ENCODE data around the gene SLC28A2. TPM values are rescaled to one million over a fixed set of nuclear protein-coding genes. Genes with fewer than 3 reads are reported as not detected.
"Not testable (repeated sequence)": the region's sequence is repeated elsewhere in the genome, so short reads cannot be mapped to it uniquely, and the experiment has no call there.

The SLC28A2 gene
- total RNA-seq, 1 experiment from 2014 or later, result not detected

- Histone ChIP-seq H3K79me2 (ENCODE audit: insufficient read depth, low read length) (no peaks in the 10 kb centered on the region), H3K56ac (ENCODE audit: insufficient read length, low read depth, low read length) (no peak overlapping the region), H3K23me2 (ENCODE audit: insufficient read length, low read depth, low read length, poor library complexity, severe bottlenecking) (no peaks in the 10 kb centered on the region), H3T11ph (ENCODE audit: low read length) (no peak overlapping the region), H3K27me3 (ENCODE audit: insufficient read depth, low read length) (no peaks in the 10 kb centered on the region), H2AK5ac (ENCODE audit: insufficient read length, low read length) (no peak overlapping the region), H3K4me1 (ENCODE audit: insufficient read depth, low read length) (no peaks in the 10 kb centered on the region), H2AFZ (ENCODE audit: low read length) (no peak overlapping the region), H2BK5ac (ENCODE audit: insufficient read length, low read length) (no peak overlapping the region), H3K4me2 (ENCODE audit: insufficient read depth, insufficient read length, low read length) (no peak overlapping the region), H3K9me3 (ENCODE audit: control insufficient read depth, low read depth, low read length) (peaks cover 6% of the 10 kb centered on the region), H3K18ac (ENCODE audit: insufficient read length, low read depth, low read length) (no peak overlapping the region), H4K91ac (ENCODE audit: insufficient read length, low read depth, low read length) (no peak overlapping the region), H4K20me1 (ENCODE audit: control insufficient read depth, insufficient read depth, insufficient read length) (no peaks in the 10 kb centered on the region), H2BK20ac (ENCODE audit: low read depth, low read length, poor library complexity, severe bottlenecking) (no peak overlapping the region), H3K14ac (ENCODE audit: insufficient read depth, low read length) (no peak overlapping the region), H3K79me1 (ENCODE audit: insufficient read depth, low read depth, low read length, poor library complexity, severe bottlenecking) (no peaks in the 10 kb centered on the region), H3K9ac (ENCODE audit: extremely low read depth, insufficient read length, low read length) (no peak overlapping the region), H4K5ac (ENCODE audit: insufficient read length, low read depth, low read length) (no peak overlapping the region), H2BK120ac (ENCODE audit: low read depth, low read length, poor library complexity, severe bottlenecking) (no peak overlapping the region), H4K8ac (replicated peaks; ENCODE audit: insufficient read length, low read depth, low read length) (no peak overlapping the region), H2BK15ac (ENCODE audit: low read depth, low read length) (no peak overlapping the region), H2BK12ac (ENCODE audit: insufficient read length, low read depth, low read length) (no peak overlapping the region), H3K4ac (ENCODE audit: low read depth, low read length) (no peak overlapping the region), H3K23ac (ENCODE audit: insufficient read length, low read depth, low read length) (no peak overlapping the region), H3K27ac (ENCODE audit: insufficient read length, low read depth, low read length) (no peak overlapping the region)
- peaks cover 0 to 9% (median 1%) of the 10 kb centered on the region in 3 experiments; a peak in 3 of 7 replicates for H3K36me3 Mint-ChIP-seq (ENCODE audit: insufficient read depth in 1 of 3, low read depth in 3 of 3)
- H3K4me3 Mint-ChIP-seq, result no peak overlapping the region
- peaks cover 7% of the 10 kb centered on the region for H3K27me3 Mint-ChIP-seq (ENCODE audit: low read depth)
- no peaks in the 10 kb centered on the region for H3K4me1 Mint-ChIP-seq
- no peak overlapping the region for H3K27ac Mint-ChIP-seq
- peaks cover 54 to 57% of the 10 kb centered on the region in 2 experiments for H3K9me3 Mint-ChIP-seq
- no peak for DNase-seq
- TF ChIP-seq CTCF (conservative IDR thresholded peaks at IDR 0.05), result no peak
- no CpG with 5 or more reads among the region's 11 CpGs for WGBS (ENCODE audit: extremely low coverage, insufficient read length, low lambda C conversion rate)
Measured at GRCh38 chr15:45234562-45235235, 17.3 kb upstream of the SLC28A2 start.

- H3K79me1 ChIP-seq (ENCODE audit: insufficient read depth, low read depth, low read length, poor library complexity, severe bottlenecking); H2BK15ac ChIP-seq (ENCODE audit: low read depth, low read length): not testable (repeated sequence)
Measured at GRCh38 chr15:45236806-45237205, 15.2 kb upstream of the SLC28A2 start.

More at GRCh38 chr15:45236806-45237205, 15.2 kb upstream of the SLC28A2 start:
- not testable (repeated sequence) for H4K8ac ChIP-seq (replicated peaks; ENCODE audit: insufficient read length, low read depth, low read length); H3K23me2 ChIP-seq (ENCODE audit: insufficient read length, low read depth, low read length, poor library complexity, severe bottlenecking); H3K4me1 ChIP-seq (ENCODE audit: insufficient read depth, low read length); H3K4me3 Mint-ChIP-seq; H3K56ac ChIP-seq (ENCODE audit: insufficient read length, low read depth, low read length); H3K14ac ChIP-seq (ENCODE audit: insufficient read depth, low read length); H3K9ac ChIP-seq (ENCODE audit: extremely low read depth, insufficient read length, low read length); H3K27me3 ChIP-seq (ENCODE audit: insufficient read depth, low read length); H3K4ac ChIP-seq (ENCODE audit: low read depth, low read length); H3K18ac ChIP-seq (ENCODE audit: insufficient read length, low read depth, low read length); H2BK12ac ChIP-seq (ENCODE audit: insufficient read length, low read depth, low read length); H3K27ac Mint-ChIP-seq; H3K27me3 Mint-ChIP-seq (ENCODE audit: low read depth); H3K27ac ChIP-seq (ENCODE audit: insufficient read length, low read depth, low read length); H3K23ac ChIP-seq (ENCODE audit: insufficient read length, low read depth, low read length); H4K91ac ChIP-seq (ENCODE audit: insufficient read length, low read depth, low read length); H3K4me2 ChIP-seq (ENCODE audit: insufficient read depth, insufficient read length, low read length); H2AK5ac ChIP-seq (ENCODE audit: insufficient read length, low read length); DNase-seq; H2BK120ac ChIP-seq (ENCODE audit: low read depth, low read length, poor library complexity, severe bottlenecking); H2BK5ac ChIP-seq (ENCODE audit: insufficient read length, low read length); H3K4me1 Mint-ChIP-seq; H2AFZ ChIP-seq (ENCODE audit: low read length); H3K79me2 ChIP-seq (ENCODE audit: insufficient read depth, low read length); H4K5ac ChIP-seq (ENCODE audit: insufficient read length, low read depth, low read length); H3T11ph ChIP-seq (ENCODE audit: low read length); H4K20me1 ChIP-seq (ENCODE audit: control insufficient read depth, insufficient read depth, insufficient read length); H2BK20ac ChIP-seq (ENCODE audit: low read depth, low read length, poor library complexity, severe bottlenecking)
- peaks cover 22% of the 10 kb centered on the region for H3K9me3 ChIP-seq (ENCODE audit: control insufficient read depth, low read depth, low read length)
- Mint-ChIP-seq H3K36me3 (ENCODE audit: insufficient read depth in 1 of 3, low read depth in 3 of 3) (peaks cover 1 to 16% (median 1%) of the 10 kb centered on the region in 3 experiments; a peak in 4 of 7 replicates), H3K9me3 (peaks cover 66 to 69% of the 10 kb centered on the region in 2 experiments)
- WGBS (ENCODE audit: extremely low coverage, insufficient read length, low lambda C conversion rate), result no CpG with 5 or more reads among the region's 6 CpGs

Data from H9 (cell line).